GM23248 (cell line): ENCODE results near the gene MPP1.

Experiments
- EZH2 ChIP-seq: fragments of 200-600 bp; sonication (generic); IDR thresholded peaks from 2 replicates; pipeline ENCODE4 v1.6.1; 2018; ENCODE audit warnings: antibody characterized with exemption, mild to moderate bottlenecking; ENCODE audit not compliant: insufficient read depth, poor library complexity, severe bottlenecking
- EZH2phosphoT487 ChIP-seq: fragments of 200-600 bp; sonication (generic); IDR thresholded peaks from 2 replicates; pipeline ENCODE4 v1.6.1; 2018; ENCODE audit warnings: antibody characterized with exemption, moderate library complexity, mild to moderate bottlenecking, low read depth; ENCODE audit not compliant: insufficient read depth

DNA sequence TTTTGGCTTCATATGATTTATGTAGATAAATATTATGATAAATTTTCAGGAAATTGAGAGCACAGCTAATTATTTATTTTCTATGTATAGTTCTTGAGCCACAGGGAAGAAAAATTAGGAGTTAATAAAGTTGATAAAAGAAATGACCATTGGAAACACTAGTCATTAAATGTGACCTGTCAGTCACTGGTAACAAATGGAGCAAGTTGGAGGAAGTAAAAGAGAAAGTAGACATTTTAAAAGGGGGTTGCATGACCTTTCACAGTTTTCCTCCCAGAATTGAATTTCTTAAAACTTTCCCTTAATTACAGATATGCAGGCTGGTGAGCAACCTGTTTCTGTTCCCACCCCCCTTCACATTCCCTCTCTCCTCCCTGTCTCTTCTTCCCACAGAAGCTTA lies 23.8 kb upstream of the MPP1 start:
- TF ChIP-seq EZH2 (no peak), EZH2phosphoT487 (no peak)
